ENCODE results near the gene CANX. TPM values are rescaled to one million over a fixed set of nuclear protein-coding genes. Genes with fewer than 3 reads are reported as not detected.
"Not testable (repeated sequence)": the region's sequence is repeated elsewhere in the genome, so short reads cannot be mapped to it uniquely, and the experiment has no call there.

CANX gene
- total RNA-seq, 1 experiment from 2014 or later: 871 TPM

DNA sequence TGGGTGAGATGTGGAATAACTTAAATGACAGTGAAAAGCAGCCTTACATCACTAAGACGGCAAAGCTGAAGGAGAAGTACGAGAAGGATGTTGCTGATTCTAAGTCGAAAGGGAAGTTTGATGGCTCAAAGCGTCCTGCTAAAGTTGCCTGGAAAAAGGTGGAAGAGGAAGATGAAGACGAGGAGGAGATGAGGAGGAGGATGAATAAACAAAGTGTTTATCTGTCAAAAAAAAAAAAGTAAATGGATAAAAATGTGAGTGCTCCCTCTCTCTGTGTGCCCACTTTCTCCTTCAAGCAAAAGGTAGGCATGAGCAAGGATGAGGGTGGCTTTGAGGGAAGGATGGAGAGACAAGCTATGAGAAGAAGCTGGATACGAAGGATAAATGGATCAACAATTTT is 4.2 kb upstream of the CANX start:
- no peaks in the 10 kb centered on the region for H3K4me1 Mint-ChIP-seq (ENCODE audit: low read depth, unreplicated experiment)
- POLR2A ChIA-PET: interaction anchor here (1.5 kb wide), 1 partner anchor 71 kb away, joined by 4 read pairs; the partner anchor contains the start of gene HNRNPH1
- H3K27ac Mint-ChIP-seq (ENCODE audit: unreplicated experiment): no peak overlapping the region
- CTCF ChIA-PET: no interaction called here
- TF ChIP-seq, protein P1, sequence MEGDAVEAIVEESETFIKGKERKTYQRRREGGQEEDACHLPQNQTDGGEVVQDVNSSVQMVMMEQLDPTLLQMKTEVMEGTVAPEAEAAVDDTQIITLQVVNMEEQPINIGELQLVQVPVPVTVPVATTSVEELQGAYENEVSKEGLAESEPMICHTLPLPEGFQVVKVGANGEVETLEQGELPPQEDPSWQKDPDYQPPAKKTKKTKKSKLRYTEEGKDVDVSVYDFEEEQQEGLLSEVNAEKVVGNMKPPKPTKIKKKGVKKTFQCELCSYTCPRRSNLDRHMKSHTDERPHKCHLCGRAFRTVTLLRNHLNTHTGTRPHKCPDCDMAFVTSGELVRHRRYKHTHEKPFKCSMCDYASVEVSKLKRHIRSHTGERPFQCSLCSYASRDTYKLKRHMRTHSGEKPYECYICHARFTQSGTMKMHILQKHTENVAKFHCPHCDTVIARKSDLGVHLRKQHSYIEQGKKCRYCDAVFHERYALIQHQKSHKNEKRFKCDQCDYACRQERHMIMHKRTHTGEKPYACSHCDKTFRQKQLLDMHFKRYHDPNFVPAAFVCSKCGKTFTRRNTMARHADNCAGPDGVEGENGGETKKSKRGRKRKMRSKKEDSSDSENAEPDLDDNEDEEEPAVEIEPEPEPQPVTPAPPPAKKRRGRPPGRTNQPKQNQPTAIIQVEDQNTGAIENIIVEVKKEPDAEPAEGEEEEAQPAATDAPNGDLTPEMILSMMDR (IDR thresholded peaks at IDR 0.05; ENCODE audit: insufficient read depth in 1 of 2, low read depth in 1 of 2, low read length in 1 of 2, severe bottlenecking in 1 of 2, unreplicated experiment in 1 of 2): no peak
- peaks cover 14% of the 10 kb centered on the region for H3K36me3 Mint-ChIP-seq (ENCODE audit: insufficient read depth, unreplicated experiment)
- intact Hi-C loops (cut with micrococcal nuclease; ENCODE audit: unreplicated experiment): no loop called here
- H3K4me1 ChIP-seq: peaks cover 8% of the 10 kb centered on the region
- DNase-seq: no peak
- H3K4me3 Mint-ChIP-seq (ENCODE audit: unreplicated experiment): no peak overlapping the region
- no peaks in the 10 kb centered on the region for H3K27me3 ChIP-seq (replicated peaks; ENCODE audit: control insufficient read depth, insufficient read depth, low read length)
- no peak overlapping the region for H3K4me3 ChIP-seq (ENCODE audit: low read depth, low read length)
- H3K27me3 Mint-ChIP-seq (ENCODE audit: insufficient read depth, unreplicated experiment): no peaks in the 10 kb centered on the region
- no peaks in the 10 kb centered on the region for H3K9me3 Mint-ChIP-seq (ENCODE audit: unreplicated experiment)
- no TSS peak for BruUV-seq (replicated peaks)
- H3K36me3 ChIP-seq (ENCODE audit: control insufficient read depth, insufficient read depth, low read length): no peaks in the 10 kb centered on the region; the same call in 1 of the 2 replicates
- no peaks in the 10 kb centered on the region for H3K9me3 ChIP-seq

DNA sequence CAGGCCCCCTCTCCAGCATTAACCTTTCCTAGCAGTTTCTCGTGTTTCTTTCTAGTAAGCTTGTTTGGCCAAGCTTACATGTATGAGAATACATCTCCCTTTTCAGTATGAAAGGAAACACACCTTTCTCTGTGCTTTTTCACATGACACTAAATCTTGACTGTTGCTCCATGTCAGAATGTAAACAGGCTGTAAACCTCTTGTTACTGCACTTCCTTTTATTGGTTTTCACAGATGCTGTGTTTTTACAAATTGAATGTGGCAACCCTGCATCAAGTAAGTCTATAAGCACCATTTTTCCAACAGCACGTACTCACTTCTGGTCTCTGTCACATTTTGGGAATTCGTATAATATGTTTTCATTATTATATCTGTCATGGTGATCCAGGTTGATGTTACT is 2.2 kb upstream of the CANX start:
- intact Hi-C loops (cut with micrococcal nuclease; ENCODE audit: unreplicated experiment): no loop called here
- Mint-ChIP-seq H3K27ac (ENCODE audit: unreplicated experiment) (no peak overlapping the region), H3K9me3 (ENCODE audit: unreplicated experiment) (no peaks in the 10 kb centered on the region), H3K4me1 (ENCODE audit: low read depth, unreplicated experiment) (peaks cover 8% of the 10 kb centered on the region), H3K27me3 (ENCODE audit: insufficient read depth, unreplicated experiment) (no peaks in the 10 kb centered on the region), H3K4me3 (ENCODE audit: unreplicated experiment) (no peak overlapping the region), H3K36me3 (ENCODE audit: insufficient read depth, unreplicated experiment) (peaks cover 34% of the 10 kb centered on the region)
- CTCF ChIA-PET: no interaction called here
- H3K36me3 ChIP-seq (ENCODE audit: control insufficient read depth, insufficient read depth, low read length): peaks cover 1% of the 10 kb centered on the region
- no TSS peak for BruUV-seq (replicated peaks)
- TF ChIP-seq, protein P1 (IDR thresholded peaks at IDR 0.05; ENCODE audit: insufficient read depth in 1 of 2, low read depth in 1 of 2, low read length in 1 of 2, severe bottlenecking in 1 of 2, unreplicated experiment in 1 of 2): no peak
- POLR2A ChIA-PET: no interaction called here
- no peaks in the 10 kb centered on the region for H3K9me3 ChIP-seq
- no peaks in the 10 kb centered on the region for H3K27me3 ChIP-seq (replicated peaks; ENCODE audit: control insufficient read depth, insufficient read depth, low read length)
- DNase-seq: no peak
- peaks cover 8% of the 10 kb centered on the region for H3K4me1 ChIP-seq
- H3K4me3 ChIP-seq (ENCODE audit: low read depth, low read length): no peak overlapping the region

DNA sequence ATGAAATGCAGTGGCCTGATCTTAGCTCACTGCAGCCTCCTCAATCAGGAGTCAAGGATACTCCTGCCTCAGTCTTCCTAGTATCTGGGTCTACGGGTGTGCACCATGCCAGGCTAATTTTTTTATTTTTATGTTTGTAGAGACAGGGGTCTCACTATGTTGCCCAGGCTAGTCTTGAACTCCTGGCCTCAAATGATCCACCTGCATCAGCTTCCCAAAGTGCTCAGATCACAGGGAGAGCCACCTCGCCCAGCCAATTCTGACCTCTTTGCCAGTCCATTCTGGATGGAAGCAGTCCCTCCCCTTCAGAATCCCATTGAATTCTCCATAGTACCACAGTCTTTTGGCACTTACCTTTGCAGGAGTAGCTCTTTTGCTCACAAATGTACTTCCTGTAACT is 1.7 kb upstream of the CANX start:
- intact Hi-C loops (cut with micrococcal nuclease; ENCODE audit: unreplicated experiment): no loop called here
- H3K9me3 Mint-ChIP-seq (ENCODE audit: unreplicated experiment): no peaks in the 10 kb centered on the region
- H3K4me1 Mint-ChIP-seq (ENCODE audit: low read depth, unreplicated experiment): peaks cover 8% of the 10 kb centered on the region
- TF ChIP-seq, protein P1 (IDR thresholded peaks at IDR 0.05; ENCODE audit: insufficient read depth in 1 of 2, low read depth in 1 of 2, low read length in 1 of 2, severe bottlenecking in 1 of 2, unreplicated experiment in 1 of 2): no peak
- CTCF ChIA-PET: no interaction called here
- no peaks in the 10 kb centered on the region for H3K9me3 ChIP-seq
- H3K4me1 ChIP-seq: peaks cover 8% of the 10 kb centered on the region
- POLR2A ChIA-PET: no interaction called here
- peak overlapping the region; percentile 99 for H3K4me3 Mint-ChIP-seq (ENCODE audit: unreplicated experiment)
- H3K27me3 Mint-ChIP-seq (ENCODE audit: insufficient read depth, unreplicated experiment): no peaks in the 10 kb centered on the region
- H3K4me3 ChIP-seq (ENCODE audit: low read depth, low read length): no peak overlapping the region; the same call in 1 of the 2 replicates
- peak overlapping the region; percentile 93 for H3K27ac Mint-ChIP-seq (ENCODE audit: unreplicated experiment)
- DNase-seq: no peak
- no TSS peak for BruUV-seq (replicated peaks)
- H3K36me3 Mint-ChIP-seq (ENCODE audit: insufficient read depth, unreplicated experiment): peaks cover 39% of the 10 kb centered on the region
- H3K27me3 ChIP-seq (replicated peaks; ENCODE audit: control insufficient read depth, insufficient read depth, low read length): no peaks in the 10 kb centered on the region
- peaks cover 1% of the 10 kb centered on the region for H3K36me3 ChIP-seq (ENCODE audit: control insufficient read depth, insufficient read depth, low read length)

DNA sequence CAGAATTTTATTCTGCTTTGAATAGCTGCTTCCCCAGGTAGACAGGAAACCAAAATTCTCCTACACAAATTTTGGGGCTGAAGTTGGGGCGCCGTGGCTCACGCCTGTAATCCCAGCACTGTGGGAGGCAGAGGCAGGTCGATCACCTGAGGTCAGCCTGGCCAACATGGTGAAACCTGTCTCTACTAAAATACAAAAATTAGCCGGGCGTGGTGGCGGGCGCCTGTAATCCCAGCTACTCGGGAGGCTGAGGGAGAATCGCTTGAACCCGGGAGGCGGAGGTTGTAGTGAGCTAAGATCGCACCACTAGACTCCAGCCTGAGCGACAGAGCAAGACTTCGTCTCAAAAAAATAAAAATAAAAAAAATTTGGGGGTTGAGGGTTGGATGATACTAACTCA is 1.2 kb upstream of the CANX start:
- POLR2A ChIA-PET: interaction anchor here (0.5 kb wide), 1 partner anchor 13 kb away, joined by 3 read pairs; no protein-coding TSS in a partner anchor
- H3K27me3 Mint-ChIP-seq (ENCODE audit: insufficient read depth, unreplicated experiment); H3K9me3 ChIP-seq; H3K4me1 Mint-ChIP-seq (ENCODE audit: low read depth, unreplicated experiment); BruUV-seq (replicated peaks); H3K4me1 ChIP-seq; H3K27me3 ChIP-seq (replicated peaks; ENCODE audit: control insufficient read depth, insufficient read depth, low read length); H3K9me3 Mint-ChIP-seq (ENCODE audit: unreplicated experiment); H3K36me3 ChIP-seq (ENCODE audit: control insufficient read depth, insufficient read depth, low read length); CTCF ChIA-PET; intact Hi-C loops (cut with micrococcal nuclease; ENCODE audit: unreplicated experiment): not testable (repeated sequence)
- Mint-ChIP-seq H3K27ac (ENCODE audit: unreplicated experiment) (peak overlapping the region; percentile 93), H3K36me3 (ENCODE audit: insufficient read depth, unreplicated experiment) (peaks cover 43% of the 10 kb centered on the region), H3K4me3 (ENCODE audit: unreplicated experiment) (peak overlapping the region; percentile 99)
- H3K4me3 ChIP-seq (ENCODE audit: low read depth, low read length): peak overlapping the region; percentile 75
- peak in 1 of 2 experiments; percentile 5 for DNase-seq

Measured in Caco-2 (cell line).